HT-29 (cell line): Measurements from ENCODE around the gene UAP1L1. TPM values are rescaled to one million over a fixed set of nuclear protein-coding genes. Genes with fewer than 3 reads are reported as not detected.

ENCODE experiments used
- DNase-seq: peaks from one replicate; pipeline ENCODE4 v3.0.0-alpha.2; 2015; ENCODE audit warnings: low spot score
- total RNA-seq: library from RNA; depleted of rRNA; stranded (reverse); fragments of >200 nt; shearing (Covaris generic); gene quantifications from 2 replicates; pipeline ENCODE4 v1.2.3, GENCODE V29; 2014

The UAP1L1 gene
- total RNA-seq, 1 experiment from 2014 or later = 5.3 TPM

GRCh38 chr9:137041124-137041523 is 36.2 kb upstream of the UAP1L1 start:
- no peak for DNase-seq

DNA sequence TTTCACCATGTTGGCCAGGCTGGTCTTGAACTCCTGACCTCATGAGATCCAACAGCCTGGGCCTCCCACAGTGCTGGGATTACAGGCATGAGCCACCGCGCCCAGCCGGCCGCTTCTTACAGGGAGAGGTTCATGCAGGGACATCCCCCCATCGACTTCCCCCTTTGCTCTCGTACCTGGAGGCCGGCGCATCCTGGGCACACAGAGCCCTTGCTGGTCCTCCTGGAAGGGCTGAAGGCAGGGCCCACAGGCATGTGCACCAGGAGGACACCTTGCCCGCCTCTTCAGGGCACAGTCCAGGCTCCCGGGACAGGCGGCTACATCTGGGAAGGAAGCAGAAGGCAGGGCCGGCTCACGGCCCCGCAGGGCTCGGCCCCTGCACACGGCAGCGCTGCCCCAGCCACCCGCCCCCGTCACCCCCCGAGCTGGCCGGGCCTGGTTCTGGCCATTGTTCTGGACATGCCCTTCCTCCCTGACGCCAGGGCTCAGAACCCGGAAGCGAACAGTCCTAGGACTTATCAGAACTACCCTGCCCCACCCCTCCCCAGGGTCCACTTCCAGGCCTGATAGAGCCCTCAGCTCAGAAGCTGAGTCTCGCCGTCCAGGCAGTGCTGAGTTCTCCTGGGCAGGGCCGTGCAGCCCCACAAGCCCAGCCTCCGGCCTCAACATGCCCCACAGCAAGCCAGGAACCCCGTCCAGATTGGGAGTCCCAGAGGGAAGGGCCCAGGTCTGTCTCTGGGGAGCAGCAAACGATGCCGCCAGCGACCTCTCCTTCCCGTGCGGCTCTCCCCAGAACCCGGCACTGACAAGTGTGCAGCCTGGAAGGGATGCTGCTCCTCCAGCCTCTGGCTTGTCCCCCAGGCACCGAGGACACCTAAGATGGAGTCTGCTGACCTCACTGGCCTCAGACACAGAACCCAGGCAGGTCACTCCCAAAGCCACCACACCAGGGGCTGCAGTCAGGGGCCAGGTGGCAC is 34.3 kb upstream of the UAP1L1 start:
- no peak for DNase-seq

- DNase-seq = no peak
Observed at GRCh38 chr9:137044037-137044436, 33.3 kb upstream of the UAP1L1 start.

DNA sequence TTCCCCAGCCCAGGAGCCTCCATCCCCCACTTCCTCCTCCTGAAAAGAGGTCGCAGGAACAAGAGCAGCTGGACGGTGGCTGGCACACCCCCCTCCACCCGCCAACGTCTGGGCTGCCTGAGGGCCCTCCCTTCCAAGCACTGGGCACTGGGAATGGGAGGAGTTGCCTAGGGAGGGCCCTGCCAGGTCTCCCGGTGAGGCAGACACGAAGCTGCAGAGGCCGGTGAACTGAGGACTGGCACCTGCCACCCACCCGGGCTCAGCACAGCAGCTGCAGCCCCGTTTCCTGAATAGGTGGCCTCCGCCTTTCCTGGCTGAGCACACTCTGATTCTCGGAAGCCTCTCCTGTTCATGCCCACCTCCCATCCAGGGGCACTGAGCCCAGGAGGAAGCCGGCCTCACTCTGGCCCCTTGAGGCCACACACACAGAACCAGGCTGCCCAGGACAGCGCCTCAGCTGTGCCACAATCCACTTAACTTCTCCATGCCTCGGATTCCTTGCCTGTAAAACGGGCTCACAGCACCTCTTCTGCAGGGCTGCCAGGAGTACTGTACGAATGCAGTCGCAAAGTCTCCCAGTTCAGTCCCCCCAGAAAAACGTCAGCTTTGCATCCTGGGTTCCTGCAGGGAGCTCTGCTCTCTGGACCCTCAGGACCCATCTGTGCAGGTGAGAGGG is 32.7 kb upstream of the UAP1L1 start:
- peak; percentile 59 for DNase-seq

GRCh38 chr9:137045294-137046087 is 31.8 kb upstream of the UAP1L1 start:
- DNase-seq = no peak

DNA sequence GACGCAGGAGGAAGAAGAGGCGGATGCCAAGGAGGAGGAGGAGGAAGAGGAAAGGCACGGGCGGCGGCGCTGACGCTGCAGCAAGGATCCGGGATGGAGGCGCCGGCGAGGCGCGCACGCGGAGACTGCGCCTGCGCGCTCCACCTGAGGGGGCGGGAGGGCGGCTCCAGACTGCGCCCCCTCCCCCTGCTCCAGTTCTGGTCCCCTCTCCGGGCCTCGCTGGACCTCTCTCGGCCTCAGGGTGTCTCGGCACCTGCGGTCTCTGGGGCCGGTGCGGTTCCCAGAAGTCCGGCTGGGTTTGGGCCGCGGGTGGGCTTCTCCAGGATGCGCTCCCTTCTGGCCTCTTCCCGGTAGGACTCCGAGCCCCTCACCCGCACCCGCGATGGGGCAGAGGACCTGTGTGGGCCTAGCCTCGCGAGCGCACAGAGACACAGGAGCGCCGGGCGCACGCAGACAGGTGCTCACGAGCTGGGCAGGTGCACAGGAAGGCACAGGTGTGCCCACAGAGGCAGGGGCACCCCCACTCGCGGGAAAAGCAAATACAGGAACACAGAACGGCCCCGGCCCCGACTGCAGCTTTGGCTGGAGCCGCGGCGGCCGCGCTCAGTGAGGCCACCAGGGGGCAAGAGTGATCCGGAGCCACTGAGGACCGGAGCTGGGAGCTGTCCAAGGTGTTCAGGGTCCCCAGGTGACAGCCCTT is 31.1 kb upstream of the UAP1L1 start, which contains the start of gene NPDC1:
NPDC1 (minus strand) TSS at position 90 of the 700 bp plus-strand sequence. CDS start 188 bp downstream, outside the sequence.
- DNase-seq = peak; percentile 93

DNA sequence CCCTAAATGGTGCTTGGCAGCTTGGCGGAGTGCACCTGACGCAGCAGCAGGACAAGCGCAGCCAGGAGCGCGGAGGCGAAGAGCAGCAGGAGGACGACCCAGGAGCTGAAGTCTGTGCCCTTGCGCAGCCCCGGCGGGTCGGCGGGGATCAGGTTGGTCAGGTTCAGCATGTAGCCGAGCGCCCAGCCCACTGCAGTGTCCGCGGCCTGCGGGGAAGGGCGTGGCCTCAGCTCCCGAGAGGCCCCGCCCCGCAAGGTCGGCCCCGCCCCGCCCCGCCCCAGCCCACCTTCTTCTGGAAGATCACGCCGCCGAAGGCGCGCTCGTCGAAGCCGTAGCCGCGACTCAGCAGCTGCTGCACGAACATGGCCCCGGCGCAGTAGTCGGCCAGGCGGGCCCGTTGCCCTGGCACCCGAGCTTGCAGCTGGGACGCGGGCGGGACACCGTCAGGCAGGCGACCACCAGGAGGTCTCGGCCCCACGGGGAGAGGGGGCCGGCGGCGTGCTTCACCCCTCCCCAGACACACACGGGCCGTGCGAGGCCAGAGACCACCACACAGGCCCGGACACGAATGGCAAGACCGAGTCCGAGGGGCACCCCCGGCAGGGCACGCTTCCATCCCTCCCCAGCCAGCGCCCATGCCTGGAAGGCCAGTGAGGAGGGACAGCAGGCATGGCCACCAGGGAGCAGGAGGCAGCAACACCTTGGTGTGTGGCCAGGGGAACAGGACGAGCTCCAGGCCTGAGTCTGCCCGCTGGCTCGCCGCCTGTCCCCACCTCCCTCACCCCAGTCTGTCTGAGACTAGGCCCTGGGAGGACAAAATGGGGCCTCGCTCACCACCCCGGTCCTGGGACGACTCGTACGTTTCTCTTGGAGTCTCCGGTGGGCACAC is 28.4 kb upstream of the UAP1L1 start:
- DNase-seq = no peak

GRCh38 chr9:137049544-137050449 is 27.5 kb upstream of the UAP1L1 start:
- DNase-seq = peak; percentile 84

DNA sequence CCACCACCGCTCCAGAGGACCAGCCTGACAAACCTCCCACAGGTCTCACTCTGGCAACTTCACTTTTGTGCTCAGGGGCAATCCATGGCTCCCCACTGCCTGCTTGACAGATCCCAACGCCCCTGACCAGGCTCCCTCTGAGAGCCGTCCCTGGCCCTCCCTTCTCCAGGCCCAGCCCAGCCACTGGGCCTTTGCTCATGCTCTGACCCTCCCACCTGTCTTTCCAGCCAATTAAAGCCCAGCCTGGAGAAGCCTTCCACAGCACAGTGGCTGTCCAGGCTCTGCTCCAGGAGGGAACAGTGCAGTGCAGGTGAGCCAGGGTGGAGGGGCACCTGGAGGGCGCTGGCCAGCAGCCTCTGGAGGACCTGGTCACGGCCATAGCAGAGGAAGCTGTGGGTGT is 26.7 kb upstream of the UAP1L1 start:
- no peak for DNase-seq

- DNase-seq = no peak
Observed at GRCh38 chr9:137051145-137051724, 26.1 kb upstream of the UAP1L1 start.

DNA sequence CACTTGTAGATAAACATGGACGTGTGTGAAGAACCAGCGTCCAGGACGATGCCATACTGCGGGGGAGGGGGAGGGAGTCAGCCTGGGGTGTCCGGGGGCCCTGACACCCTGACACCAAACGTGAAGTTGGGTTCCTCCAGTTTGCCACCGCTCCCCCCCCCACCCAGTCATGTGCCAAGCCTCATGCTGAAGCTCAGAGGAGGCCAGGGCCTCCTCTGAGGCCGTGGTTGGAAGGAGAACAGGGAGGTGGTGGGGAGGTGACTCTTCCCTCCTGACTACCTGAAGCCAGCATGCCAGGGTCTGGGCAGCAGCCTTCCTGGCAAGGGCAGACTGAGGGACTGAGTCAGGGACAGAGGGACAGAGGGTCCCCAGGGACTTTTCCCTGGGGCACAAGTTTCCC is 25.0 kb upstream of the UAP1L1 start:
- DNase-seq = no peak

DNA sequence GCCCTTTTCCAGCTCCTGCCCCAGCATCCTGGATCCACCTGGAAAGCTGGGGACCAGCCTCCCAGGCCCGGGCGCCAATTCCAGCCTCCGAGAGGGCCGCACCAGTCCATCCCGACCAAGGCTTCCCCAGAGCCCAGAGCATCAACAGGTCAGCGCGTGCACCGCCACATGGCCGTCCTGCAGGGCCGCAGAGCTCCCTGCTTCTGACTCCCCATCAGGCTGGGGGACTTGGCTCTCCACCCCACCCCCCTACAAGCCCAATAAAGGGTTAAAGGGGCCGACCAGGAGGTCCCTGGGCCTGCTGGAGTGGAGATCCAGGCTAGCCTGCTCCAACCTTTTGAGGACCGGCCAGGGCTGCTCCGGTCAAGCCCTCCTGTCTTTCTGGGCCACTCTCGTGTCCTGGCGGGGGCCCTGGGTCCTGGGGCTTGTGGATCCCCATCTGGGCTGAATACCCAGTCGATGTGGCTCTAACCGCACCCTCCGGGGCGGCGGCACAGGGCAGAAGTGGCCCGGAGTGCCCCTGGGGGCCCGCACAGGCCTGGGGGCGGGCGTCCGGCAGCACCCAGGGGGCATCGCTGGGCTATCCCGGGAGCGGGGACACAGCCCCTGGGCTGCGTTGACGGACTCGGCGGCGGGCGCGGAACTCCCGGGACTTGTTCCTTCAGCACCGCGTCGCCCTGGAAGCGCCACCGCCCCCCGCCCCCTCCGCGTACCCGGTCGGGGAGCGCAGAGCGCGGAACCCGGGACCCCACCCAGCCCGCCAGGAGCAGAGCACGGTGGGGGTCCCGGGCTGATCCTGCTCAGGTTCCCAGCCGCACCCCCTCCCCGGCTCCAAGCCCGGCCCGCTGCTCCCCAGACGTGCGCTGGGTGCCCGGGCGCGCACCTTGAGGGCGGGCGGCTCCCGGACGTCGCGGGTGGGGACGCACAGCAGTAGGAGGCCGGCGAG is 24.0 kb upstream of the UAP1L1 start:
- DNase-seq = no peak

DNA sequence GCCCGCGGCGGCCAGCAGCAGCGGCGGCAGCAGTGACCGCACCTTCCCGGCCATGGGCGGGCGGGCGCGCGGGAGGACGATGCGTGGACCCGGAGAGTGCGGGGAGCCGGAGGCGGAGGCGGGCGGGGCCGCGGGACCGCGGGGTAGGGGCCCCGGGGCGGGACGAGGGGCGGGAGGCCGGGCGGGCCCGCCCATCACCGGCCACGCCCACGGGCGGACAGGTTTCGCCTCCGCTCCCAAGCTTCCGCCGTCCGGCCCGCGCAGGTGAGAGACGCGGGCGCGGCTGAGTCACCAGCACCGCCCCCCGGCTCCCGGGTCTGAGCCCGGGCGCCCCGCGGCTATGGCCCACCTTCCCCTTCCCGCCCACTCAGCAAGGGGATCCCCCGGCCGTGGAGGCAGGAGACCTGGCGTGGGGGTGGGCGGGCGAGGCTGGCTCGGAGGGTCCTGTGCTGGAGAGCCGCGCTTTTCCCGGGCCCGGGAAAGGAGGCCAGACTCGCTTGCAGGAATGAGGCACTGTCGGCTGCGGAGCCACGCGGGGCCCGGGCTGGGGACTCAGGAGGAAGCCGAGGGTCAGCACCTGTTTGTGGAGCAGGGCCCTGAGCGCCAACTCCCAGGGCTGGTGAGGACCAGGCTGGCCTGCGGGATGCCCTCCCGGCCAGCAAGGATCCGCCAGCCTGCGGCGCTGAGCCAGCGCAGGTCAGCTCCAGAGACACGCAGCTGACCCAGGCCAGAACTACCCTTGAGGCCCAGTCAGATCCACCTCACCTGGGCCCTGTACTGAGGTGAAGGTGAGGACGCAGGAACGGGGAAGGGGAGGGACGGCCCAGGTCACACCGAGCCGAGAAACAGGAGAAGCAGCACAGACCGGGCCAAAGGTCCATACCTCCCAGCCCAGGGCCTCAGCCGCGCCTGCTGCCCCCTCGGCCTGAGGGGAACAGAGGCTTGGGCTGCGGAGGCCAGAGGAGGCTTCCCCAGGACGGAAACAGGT is 23.1 kb upstream of the UAP1L1 start, which contains the start of gene ENTPD2:
ENTPD2 (minus strand) TSS at position 118 of the 988 bp plus-strand sequence; CDS start at position 54, 64 bp downstream.
- peak; percentile 82 for DNase-seq

DNA sequence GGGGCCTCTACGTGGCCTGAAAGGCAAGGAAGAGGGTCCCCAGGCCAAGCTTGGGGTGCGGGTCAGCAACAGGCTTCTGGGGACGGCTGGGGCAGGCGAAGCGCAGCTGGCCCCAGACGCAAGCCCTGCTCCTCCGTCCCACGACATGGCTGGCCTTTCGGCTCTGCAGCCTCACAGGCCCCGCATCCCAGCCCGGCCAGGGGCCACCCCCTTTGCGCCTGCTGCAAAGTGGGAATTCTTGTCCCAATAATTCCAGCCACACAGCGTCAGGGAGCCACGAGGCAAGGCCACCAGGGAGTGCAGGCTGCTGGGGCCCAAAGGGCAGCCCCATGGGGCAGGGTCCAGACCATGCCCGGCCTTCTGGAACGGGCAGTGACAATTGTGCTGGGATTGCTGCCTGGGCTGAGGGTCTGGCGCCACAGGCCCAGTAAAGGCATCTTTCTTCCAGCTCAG is 22.4 kb upstream of the UAP1L1 start:
- DNase-seq = no peak

DNA sequence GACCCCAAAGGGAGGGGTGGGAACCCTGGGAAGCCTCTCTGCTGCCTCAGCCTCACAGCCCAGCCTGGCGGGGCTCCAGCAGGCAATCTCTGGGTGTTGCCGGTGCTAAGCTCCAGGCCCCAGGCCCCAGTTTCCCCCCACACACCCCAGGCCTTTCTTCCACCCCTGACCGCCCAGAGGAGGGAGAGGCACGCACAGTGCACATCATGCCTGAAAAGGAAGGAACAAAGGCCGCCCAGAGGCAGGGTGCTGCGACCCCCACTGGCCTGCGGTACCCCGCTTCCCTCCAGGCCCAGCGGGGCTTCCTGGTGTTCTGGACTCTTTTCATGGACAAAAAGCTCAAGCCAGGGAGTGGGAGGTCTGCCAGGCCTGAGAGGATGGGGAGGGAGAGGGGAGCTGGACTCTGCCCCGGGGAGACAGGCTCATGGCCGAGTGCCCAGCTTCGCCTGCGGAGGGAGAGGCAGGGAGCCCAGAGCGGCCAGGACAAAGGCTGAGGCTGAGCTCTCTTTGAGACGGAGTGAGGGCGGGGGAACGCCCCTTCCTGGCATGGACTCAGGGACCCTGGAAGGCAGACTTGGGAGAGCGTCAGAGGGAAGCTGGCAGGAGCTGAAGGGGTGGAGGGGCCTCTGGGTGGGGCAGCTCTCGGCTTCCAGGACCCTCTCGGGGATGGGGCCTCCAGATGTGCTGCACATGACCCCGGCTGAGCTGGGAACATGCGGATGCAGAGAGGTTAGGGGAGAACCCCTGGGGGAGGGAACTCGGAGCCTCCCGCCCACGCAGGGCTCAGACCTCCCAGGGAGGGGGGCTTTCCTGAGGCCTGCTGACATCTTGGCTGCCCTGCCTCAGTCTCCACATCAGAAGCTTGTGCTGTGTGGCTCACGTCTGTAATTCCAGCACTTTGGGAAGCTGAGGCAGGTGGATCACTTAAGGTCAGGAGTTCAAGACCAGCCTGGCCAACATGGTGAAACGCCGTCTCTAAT is 21.6 kb upstream of the UAP1L1 start:
- peak; percentile 72 for DNase-seq
